Smooth muscle cell (in vitro differentiated cells): Measurements from ENCODE around the gene SLC2A4. TPM values are rescaled to one million over a fixed set of nuclear protein-coding genes. Genes with fewer than 3 reads are reported as not detected.

Experiments used
- DNase-seq: peaks from one replicate; lab custom pipeline; 2025; ENCODE audit not compliant: unreplicated experiment; lab: John Stamatoyannopoulos, UW
- H2AFZ ChIP-seq: fragments of 200-600 bp; sonication (generic); 2 replicates; pipeline ENCODE4 v1.6.0; 2016; ENCODE audit warnings: antibody characterized with exemption, low read depth, mild to moderate bottlenecking
- H3F3A ChIP-seq: fragments of 200-600 bp; sonication (generic); 2 replicates; pipeline ENCODE4 v1.6.0; 2017; ENCODE audit warnings: antibody characterized with exemption, low read depth
- H3K27ac ChIP-seq: fragments of 200-600 bp; sonication (generic); 2 replicates; pipeline ENCODE4 v1.5.1; 2016; ENCODE audit warnings: low read depth, mild to moderate bottlenecking
- H3K27me3 ChIP-seq: fragments of 200-600 bp; sonication (generic); 2 replicates; pipeline ENCODE4 v1.6.1; 2016; ENCODE audit warnings: low read depth, mild to moderate bottlenecking
- H3K36me3 ChIP-seq: fragments of 200-600 bp; sonication (generic); 2 replicates; pipeline ENCODE4 v1.5.1; 2016; ENCODE audit warnings: low read depth
- H3K4me1 ChIP-seq: fragments of 200-600 bp; sonication (generic); 2 replicates; pipeline ENCODE4 v1.5.1; 2016; ENCODE audit warnings: low read depth
- H3K4me2 ChIP-seq: fragments of 200-600 bp; sonication (generic); 2 replicates; pipeline ENCODE4 v1.6.0; 2016; ENCODE audit warnings: mild to moderate bottlenecking
- H3K4me3 ChIP-seq: fragments of 200-600 bp; sonication (generic); 2 replicates; pipeline ENCODE4 v1.5.1; 2016; ENCODE audit warnings: mild to moderate bottlenecking
- H3K79me2 ChIP-seq: fragments of 200-600 bp; sonication (generic); 2 replicates; pipeline ENCODE4 v1.6.0; 2016; ENCODE audit warnings: low read depth, mild to moderate bottlenecking
- H3K9ac ChIP-seq: fragments of 200-600 bp; sonication (generic); 2 replicates; pipeline ENCODE4 v1.6.0; 2016; ENCODE audit warnings: low read depth
- H3K9me3 ChIP-seq: fragments of 200-600 bp; sonication (generic); replicated peaks from 2 replicates; pipeline ENCODE4 v1.5.1; 2016; ENCODE audit warnings: low read depth
- H4K20me1 ChIP-seq: fragments of 200-600 bp; sonication (generic); 2 replicates; pipeline ENCODE4 v1.6.0; 2016; ENCODE audit warnings: low read depth
- WGBS: methylation state at CpG from one replicate; pipeline ENCODE4 v1.1.7; 2016; ENCODE audit warnings: low lambda C conversion rate; 5-methylcytosine and 5-hydroxymethylcytosine counted together
- polyA plus RNA-seq: library from polyadenylated mRNA; unstranded; fragments of >200 nt; fragmentation: Nextera tagmentation; extraction: Ambion mirVana; gene quantifications from 2 replicates; pipeline ENCODE4 v1.2.1, GENCODE V29; 2016
- total RNA-seq: library from RNA; depleted of rRNA; stranded (reverse); fragments of >200 nt; gene quantifications from 2 replicates; pipeline ENCODE4 v1.2.3, GENCODE V29; 2014
- TF ChIP-seq, protein P1 (sequence below): fragments of 200-600 bp; sonication (generic); IDR thresholded peaks from 2 replicates; pipeline ENCODE4 v1.5.1; 2017; ENCODE audit warnings: borderline replicate concordance, mild to moderate bottlenecking, antibody characterized with exemption; ENCODE audit not compliant: insufficient read depth, poor library complexity, severe bottlenecking

Gene SLC2A4
- total and polyA plus RNA-seq, 2 experiments from 2014 or later, result not detected

DNA sequence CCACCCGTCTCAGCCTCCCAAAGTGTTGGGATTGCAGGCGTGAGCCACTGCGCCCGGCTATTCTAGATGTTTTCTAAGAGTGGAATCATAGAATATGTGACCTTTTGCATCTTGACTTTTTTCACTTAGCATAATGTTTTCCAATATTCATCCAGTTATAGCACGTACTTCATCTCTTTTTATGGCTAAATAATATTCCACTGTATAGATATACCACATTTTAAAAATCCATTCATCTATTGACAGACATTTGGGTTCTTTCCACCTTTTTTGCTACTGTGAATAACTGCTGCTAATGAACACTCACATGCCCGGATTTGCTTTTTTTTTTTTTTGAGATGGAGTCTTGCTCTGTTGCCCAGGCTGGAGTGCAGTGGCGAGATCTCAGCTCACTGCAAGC lies 22.7 kb downstream of the SLC2A4 start:
- Histone ChIP-seq H3K79me2 (peaks cover 17% of the 10 kb centered on the region), H2AFZ (no peak overlapping the region), H3K36me3 (no peaks in the 10 kb centered on the region), H3K9ac (no peak overlapping the region), H3K4me1 (peaks cover 2% of the 10 kb centered on the region), H4K20me1 (peaks cover 14% of the 10 kb centered on the region), H3K4me2 (no peak overlapping the region), H3K4me3 (no peak overlapping the region), H3K9me3 (no peaks in the 10 kb centered on the region), H3K27ac (no peak overlapping the region), H3F3A (peaks cover 5% of the 10 kb centered on the region), H3K27me3 (no peaks in the 10 kb centered on the region)
- no peak for DNase-seq
- TF ChIP-seq, protein P1, sequence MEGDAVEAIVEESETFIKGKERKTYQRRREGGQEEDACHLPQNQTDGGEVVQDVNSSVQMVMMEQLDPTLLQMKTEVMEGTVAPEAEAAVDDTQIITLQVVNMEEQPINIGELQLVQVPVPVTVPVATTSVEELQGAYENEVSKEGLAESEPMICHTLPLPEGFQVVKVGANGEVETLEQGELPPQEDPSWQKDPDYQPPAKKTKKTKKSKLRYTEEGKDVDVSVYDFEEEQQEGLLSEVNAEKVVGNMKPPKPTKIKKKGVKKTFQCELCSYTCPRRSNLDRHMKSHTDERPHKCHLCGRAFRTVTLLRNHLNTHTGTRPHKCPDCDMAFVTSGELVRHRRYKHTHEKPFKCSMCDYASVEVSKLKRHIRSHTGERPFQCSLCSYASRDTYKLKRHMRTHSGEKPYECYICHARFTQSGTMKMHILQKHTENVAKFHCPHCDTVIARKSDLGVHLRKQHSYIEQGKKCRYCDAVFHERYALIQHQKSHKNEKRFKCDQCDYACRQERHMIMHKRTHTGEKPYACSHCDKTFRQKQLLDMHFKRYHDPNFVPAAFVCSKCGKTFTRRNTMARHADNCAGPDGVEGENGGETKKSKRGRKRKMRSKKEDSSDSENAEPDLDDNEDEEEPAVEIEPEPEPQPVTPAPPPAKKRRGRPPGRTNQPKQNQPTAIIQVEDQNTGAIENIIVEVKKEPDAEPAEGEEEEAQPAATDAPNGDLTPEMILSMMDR, result no peak
- 97% methylated on average over 7 of the region's 7 CpGs for WGBS

DNA sequence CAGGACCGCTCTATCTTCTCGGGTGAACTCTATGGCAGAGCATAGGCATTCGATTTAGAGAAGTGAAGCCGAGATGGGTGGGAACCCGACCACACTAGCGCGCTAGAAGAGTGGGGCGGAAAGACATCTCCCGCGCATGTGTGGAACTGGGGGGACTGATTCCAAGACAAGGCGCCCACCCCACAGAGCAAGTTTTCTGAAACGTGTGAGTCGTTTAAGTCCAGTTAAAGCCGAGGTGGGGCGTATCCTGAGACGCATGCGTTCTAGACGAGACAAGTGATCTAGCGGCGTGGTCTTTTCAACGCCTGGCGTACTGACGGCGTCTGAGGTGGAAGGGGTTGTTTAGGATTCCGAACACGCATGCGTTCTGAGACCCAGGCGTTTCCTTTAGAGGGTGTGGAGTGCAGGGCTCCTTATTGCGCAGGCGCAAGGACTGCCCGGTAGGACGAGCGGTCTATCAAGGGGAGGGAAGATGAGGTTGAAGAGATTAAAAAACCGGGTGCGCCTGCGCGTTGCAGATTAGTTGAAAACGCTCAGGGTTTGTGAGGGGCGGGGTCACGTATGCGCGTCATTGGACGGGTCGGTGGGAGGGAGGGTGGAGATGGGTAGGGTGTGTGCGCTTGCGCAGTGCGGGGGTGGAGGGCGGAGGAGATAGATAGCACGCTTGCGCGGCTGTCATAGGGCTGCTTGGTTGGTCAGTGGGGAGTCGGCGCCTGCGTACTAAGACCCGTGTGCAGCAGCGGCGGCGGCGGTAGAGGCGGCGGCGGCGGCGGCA lies 25.6 kb downstream of the SLC2A4 start, which contains the start of gene EIF5A:
EIF5A (plus strand) TSS at position 718 of the 775 bp plus-strand sequence. CDS start 2,008 bp downstream, outside the sequence.
- TF ChIP-seq, protein P1, result no peak
- Histone ChIP-seq H3F3A (peaks cover 23% of the 10 kb centered on the region), H3K9me3 (no peaks in the 10 kb centered on the region), H4K20me1 (peaks cover 43% of the 10 kb centered on the region), H3K79me2 (peaks cover 45% of the 10 kb centered on the region), H2AFZ (peak within 1 kb of the TSS; percentile 56), H3K4me2 (peak within 1 kb of the TSS; percentile 99), H3K9ac (peak within 1 kb of the TSS; percentile 98), H3K27me3 (no peaks in the 10 kb centered on the region), H3K36me3 (peaks cover 4% of the 10 kb centered on the region), H3K4me3 (peak within 1 kb of the TSS; percentile 85), H3K27ac (peak within 1 kb of the TSS; percentile 95), H3K4me1 (peaks cover 10% of the 10 kb centered on the region)
- WGBS, result under 1% methylated on average over 64 of the region's 64 CpGs
- peak; percentile 100 for DNase-seq

DNA sequence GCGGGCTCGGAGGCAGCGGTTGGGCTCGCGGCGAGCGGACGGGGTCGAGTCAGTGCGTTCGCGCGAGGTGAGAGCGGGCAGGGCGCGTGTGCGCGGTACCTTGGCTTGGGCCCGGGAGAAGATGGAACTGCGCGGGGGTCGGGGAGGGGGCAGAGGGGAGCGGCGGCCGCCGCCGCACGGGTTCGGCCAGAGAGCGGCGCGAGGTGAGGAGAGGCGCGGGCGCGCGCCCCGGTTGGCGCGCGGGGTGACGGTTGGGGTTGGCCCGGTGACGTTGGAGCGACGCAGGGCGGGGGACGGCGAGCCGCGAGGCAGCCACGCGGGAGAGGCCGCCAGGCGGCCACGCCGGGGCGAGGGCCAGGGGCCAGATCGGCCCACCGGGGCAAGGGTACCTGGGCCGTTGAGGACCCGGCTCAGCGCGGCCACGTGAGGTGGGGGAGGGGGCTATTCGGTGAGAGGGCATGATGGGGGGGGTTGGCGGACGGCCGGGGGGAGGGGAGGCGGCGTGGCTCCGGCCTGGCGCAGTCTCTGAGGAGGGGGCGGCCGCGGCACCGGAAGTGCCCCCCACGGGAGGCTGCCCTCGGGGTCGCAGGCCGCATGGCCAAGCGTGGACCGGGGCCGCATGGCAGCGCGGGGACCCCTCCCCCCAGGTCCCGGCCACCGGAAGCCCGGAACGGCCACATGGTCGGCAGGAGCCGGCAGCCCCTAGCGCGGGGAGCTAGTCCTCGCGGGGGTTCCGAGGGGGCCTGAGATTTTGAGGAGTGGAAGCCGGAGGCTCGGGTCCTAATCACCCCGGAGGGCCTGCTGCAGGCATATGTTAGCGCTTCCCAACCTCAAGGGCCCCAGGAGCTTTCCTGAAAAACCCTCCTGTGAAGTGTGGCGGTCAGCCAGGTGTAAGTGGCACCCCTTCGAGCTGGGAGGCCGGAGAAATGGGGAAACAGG lies 26.4 kb downstream of the SLC2A4 start:
- TF ChIP-seq, protein P1, result peak; percentile 9

More for the DNA sequence above, 26.4 kb downstream of the SLC2A4 start:
- Histone ChIP-seq H3K36me3 (peaks cover 4% of the 10 kb centered on the region), H3K79me2 (peaks cover 53% of the 10 kb centered on the region), H3F3A (peaks cover 30% of the 10 kb centered on the region), H2AFZ (no peak overlapping the region), H3K4me1 (peaks cover 10% of the 10 kb centered on the region), H3K9me3 (no peaks in the 10 kb centered on the region), H3K4me2 (peak overlapping the region; percentile 99), H3K4me3 (peak overlapping the region; percentile 85), H3K27me3 (no peaks in the 10 kb centered on the region), H4K20me1 (peaks cover 52% of the 10 kb centered on the region), H3K9ac (peak overlapping the region; percentile 98), H3K27ac (peak overlapping the region; percentile 95)
- no peak for DNase-seq
- under 1% methylated on average over 60 of the region's 104 CpGs for WGBS
